Activated T-helper 2 cell treated with anti-CD3 and anti-CD28 coated beads, Interferon-gamma antibody, Interleukin-2, Interleukin-4, amounts not matched to agents 10 μg/mL and 5 μg/mL and 100 μg/mL, durations not matched to agents 14 hours and 24 hours and 36 hours (primary cell): ENCODE measurements around the gene IRS1. TPM values are rescaled to one million over a fixed set of nuclear protein-coding genes. Genes with fewer than 3 reads are reported as not detected.
A peak's percentile ranks its signal among the peaks of the same experiment; 100 is the strongest.
"Not testable (repeated sequence)": the region's sequence is repeated elsewhere in the genome, so short reads cannot be mapped to it uniquely, and the experiment has no call there.

ENCODE experiments used
- DNase-seq: peaks from one replicate; pipeline ENCODE4 v3.0.0; 2021; ENCODE audit warnings: low spot score
- H3K27ac Mint-ChIP-seq: one replicate; pipeline ENCODE4 v1.8.0; 2021; ENCODE audit warnings: mixed read lengths
- H3K27me3 Mint-ChIP-seq: one replicate; pipeline ENCODE4 v1.8.0; 2021; ENCODE audit warnings: low read depth, mixed read lengths
- H3K36me3 Mint-ChIP-seq: one replicate; pipeline ENCODE4 v1.8.0; 2021; ENCODE audit warnings: low read depth, mixed read lengths
- H3K4me1 Mint-ChIP-seq: one replicate; pipeline ENCODE4 v1.8.0; 2021; ENCODE audit warnings: low read depth, mixed read lengths
- H3K4me3 Mint-ChIP-seq: one replicate; pipeline ENCODE4 v1.8.0; 2021; ENCODE audit warnings: low read depth, mild to moderate bottlenecking, moderate library complexity, mixed read lengths
- H3K9me3 Mint-ChIP-seq: one replicate; pipeline ENCODE4 v1.8.0; 2021; ENCODE audit warnings: mixed read lengths
- intact Hi-C: fragments of 100-400 bp; cut with micrococcal nuclease; formaldehyde crosslinking; loops from one replicate; pipeline ENCODE4 v1.15.1; 2023
- total RNA-seq: library from RNA; stranded (reverse); gene quantifications from 2 replicates; pipeline ENCODE4 v1.2.3, GENCODE V29; 2022

Gene IRS1
- total RNA-seq, 1 donor from 2014 or later = 1.9 TPM

GRCh38 chr2:226836548-226836885 lies 36.9 kb upstream of the IRS1 start:
- peaks cover 56% of the 10 kb centered on the region for H3K36me3 Mint-ChIP-seq
- H3K27ac Mint-ChIP-seq = peak overlapping the region; percentile 98
- intact Hi-C loops = loop anchor here (1.0 to 5.0 kb wide), 7 partner anchors 37 to 1909 kb away; partner anchors contain the start of gene IRS1
- peaks cover 55% of the 10 kb centered on the region for H3K4me1 Mint-ChIP-seq
- H3K9me3 Mint-ChIP-seq = no peaks in the 10 kb centered on the region
- DNase-seq = no peak
- peak overlapping the region; percentile 92 for H3K4me3 Mint-ChIP-seq
- H3K27me3 Mint-ChIP-seq = no peaks in the 10 kb centered on the region

- Mint-ChIP-seq H3K27me3 (no peaks in the 10 kb centered on the region), H3K27ac (peak within 1 kb of the TSS; percentile 98), H3K4me3 (peak within 1 kb of the TSS; percentile 92), H3K4me1 (peaks cover 50% of the 10 kb centered on the region), H3K36me3 (peaks cover 55% of the 10 kb centered on the region), H3K9me3 (no peaks in the 10 kb centered on the region)
- DNase-seq = peak; percentile 92
- intact Hi-C loops = loop anchor here (1.0 to 5.0 kb wide), 9 partner anchors 37 to 1909 kb away; partner anchors contain the start of gene IRS1
Measured at GRCh38 chr2:226835796-226836547, 36.4 kb upstream of the IRS1 start, which contains the start of gene RHBDD1. RHBDD1 (plus strand) TSS chr2:226836054; CDS start chr2:226864694, 28,640 bp downstream.

GRCh38 chr2:226835420-226835795 lies 35.8 kb upstream of the IRS1 start:
- no peak for DNase-seq
- peaks cover 57% of the 10 kb centered on the region for H3K36me3 Mint-ChIP-seq

GRCh38 chr2:226834880-226835279 lies 35.3 kb upstream of the IRS1 start:
- not testable (repeated sequence) for H3K27ac Mint-ChIP-seq, H3K9me3 Mint-ChIP-seq, H3K27me3 Mint-ChIP-seq, DNase-seq
- intact Hi-C loops = loop anchor here (2.0 to 5.0 kb wide), 6 partner anchors 38 to 1908 kb away; no protein-coding TSS in a partner anchor
- Mint-ChIP-seq H3K4me3 (peak overlapping the region; percentile 92), H3K36me3 (peaks cover 55% of the 10 kb centered on the region), H3K4me1 (peaks cover 47% of the 10 kb centered on the region)

More at GRCh38 chr2:226835420-226835795, 35.8 kb upstream of the IRS1 start:
- Mint-ChIP-seq H3K27me3 (no peaks in the 10 kb centered on the region), H3K9me3 (no peaks in the 10 kb centered on the region), H3K4me3 (peak overlapping the region; percentile 92), H3K4me1 (peaks cover 50% of the 10 kb centered on the region), H3K27ac (peak overlapping the region; percentile 98)
- intact Hi-C loops = loop anchor here (2.0 to 5.0 kb wide), 6 partner anchors 37 to 1908 kb away; no protein-coding TSS in a partner anchor

- no peaks in the 10 kb centered on the region for H3K9me3 Mint-ChIP-seq
- H3K4me3 Mint-ChIP-seq = no peak overlapping the region
- no peak for DNase-seq
- H3K4me1 Mint-ChIP-seq = peaks cover 27% of the 10 kb centered on the region
- no peak overlapping the region for H3K27ac Mint-ChIP-seq
- H3K36me3 Mint-ChIP-seq = peaks cover 40% of the 10 kb centered on the region
- H3K27me3 Mint-ChIP-seq = no peaks in the 10 kb centered on the region
- intact Hi-C loops = no loop called here
Measured at GRCh38 chr2:226832061-226832460, 32.4 kb upstream of the IRS1 start.

GRCh38 chr2:226831266-226831665 lies 31.6 kb upstream of the IRS1 start:
- H3K9me3 Mint-ChIP-seq = no peaks in the 10 kb centered on the region
- intact Hi-C loops = no loop called here
- H3K4me3 Mint-ChIP-seq = no peak overlapping the region

GRCh38 chr2:226829721-226830631 lies 30.4 kb upstream of the IRS1 start:
- intact Hi-C loops = no loop called here
- DNase-seq = no peak

More at GRCh38 chr2:226831266-226831665, 31.6 kb upstream of the IRS1 start:
- Mint-ChIP-seq H3K27me3 (no peaks in the 10 kb centered on the region), H3K27ac (no peak overlapping the region), H3K4me1 (peaks cover 26% of the 10 kb centered on the region), H3K36me3 (peaks cover 38% of the 10 kb centered on the region)
- no peak for DNase-seq

GRCh38 chr2:226828191-226828590 lies 28.6 kb upstream of the IRS1 start:
- intact Hi-C loops = no loop called here
- H3K36me3 Mint-ChIP-seq = peaks cover 27% of the 10 kb centered on the region
- H3K27ac Mint-ChIP-seq = no peak overlapping the region
- H3K4me3 Mint-ChIP-seq = no peak overlapping the region
- DNase-seq = no peak
- no peaks in the 10 kb centered on the region for H3K27me3 Mint-ChIP-seq
- H3K4me1 Mint-ChIP-seq = peaks cover 15% of the 10 kb centered on the region
- no peaks in the 10 kb centered on the region for H3K9me3 Mint-ChIP-seq

More at GRCh38 chr2:226829721-226830631, 30.4 kb upstream of the IRS1 start:
- Mint-ChIP-seq H3K36me3 (peaks cover 38% of the 10 kb centered on the region), H3K4me1 (peaks cover 27% of the 10 kb centered on the region), H3K4me3 (no peak overlapping the region), H3K9me3 (no peaks in the 10 kb centered on the region), H3K27me3 (no peaks in the 10 kb centered on the region), H3K27ac (no peak overlapping the region)

- intact Hi-C loops = no loop called here
- no peak overlapping the region for H3K27ac Mint-ChIP-seq
- H3K9me3 Mint-ChIP-seq = no peaks in the 10 kb centered on the region
- H3K4me3 Mint-ChIP-seq = no peak overlapping the region
- H3K27me3 Mint-ChIP-seq = no peaks in the 10 kb centered on the region
- peaks cover 7% of the 10 kb centered on the region for H3K4me1 Mint-ChIP-seq
- no peak for DNase-seq
- peaks cover 5% of the 10 kb centered on the region for H3K36me3 Mint-ChIP-seq
Measured at GRCh38 chr2:226825056-226825455, 25.4 kb upstream of the IRS1 start.

- no peak overlapping the region for H3K4me3 Mint-ChIP-seq
- H3K27ac Mint-ChIP-seq = no peak overlapping the region
- H3K27me3 Mint-ChIP-seq = peaks cover 7% of the 10 kb centered on the region
- no peaks in the 10 kb centered on the region for H3K36me3 Mint-ChIP-seq
- DNase-seq = no peak
- intact Hi-C loops = no loop called here
- no peaks in the 10 kb centered on the region for H3K4me1 Mint-ChIP-seq
- H3K9me3 Mint-ChIP-seq = no peaks in the 10 kb centered on the region
Measured at GRCh38 chr2:226818930-226819329, 19.3 kb upstream of the IRS1 start.

- H3K4me1 Mint-ChIP-seq = no peaks in the 10 kb centered on the region
- DNase-seq = no peak
- no peaks in the 10 kb centered on the region for H3K36me3 Mint-ChIP-seq
- H3K9me3 Mint-ChIP-seq = no peaks in the 10 kb centered on the region
- intact Hi-C loops = no loop called here
- H3K4me3 Mint-ChIP-seq = no peak overlapping the region
- peaks cover 19% of the 10 kb centered on the region for H3K27me3 Mint-ChIP-seq
- H3K27ac Mint-ChIP-seq = no peak overlapping the region
Measured at GRCh38 chr2:226813148-226813701, 13.6 kb upstream of the IRS1 start.

- no peaks in the 10 kb centered on the region for H3K36me3 Mint-ChIP-seq
- no peak overlapping the region for H3K4me3 Mint-ChIP-seq
- peaks cover 14% of the 10 kb centered on the region for H3K4me1 Mint-ChIP-seq
- DNase-seq = no peak
- intact Hi-C loops = loop anchor here (2.0 to 10.0 kb wide), 4 partner anchors 303 to 915 kb away; no protein-coding TSS in a partner anchor
- H3K27me3 Mint-ChIP-seq = peaks cover 24% of the 10 kb centered on the region
- H3K27ac Mint-ChIP-seq = no peak overlapping the region
- no peaks in the 10 kb centered on the region for H3K9me3 Mint-ChIP-seq
Measured at GRCh38 chr2:226803410-226803809, 3.8 kb upstream of the IRS1 start.
